ENCODE measurements around the gene CCDC179.

Gene CCDC179

GRCh38 chr11:22859756-22860155 lies 518 bp downstream of the CCDC179 start:
- Histone ChIP-seq H3K27me3 (no peaks in the 10 kb centered on the region), H3K36me3 (no peaks in the 10 kb centered on the region), H3K9me3 (no peaks in the 10 kb centered on the region), H3K4me3 (ENCODE audit: low read depth, low read length) (no peak overlapping the region), H3K4me1 (no peaks in the 10 kb centered on the region)
- TF ChIP-seq CTCF (IDR thresholded peaks at IDR 0.05; ENCODE audit: low read depth, low read length) = no peak
- no peak for DNase-seq

DNA sequence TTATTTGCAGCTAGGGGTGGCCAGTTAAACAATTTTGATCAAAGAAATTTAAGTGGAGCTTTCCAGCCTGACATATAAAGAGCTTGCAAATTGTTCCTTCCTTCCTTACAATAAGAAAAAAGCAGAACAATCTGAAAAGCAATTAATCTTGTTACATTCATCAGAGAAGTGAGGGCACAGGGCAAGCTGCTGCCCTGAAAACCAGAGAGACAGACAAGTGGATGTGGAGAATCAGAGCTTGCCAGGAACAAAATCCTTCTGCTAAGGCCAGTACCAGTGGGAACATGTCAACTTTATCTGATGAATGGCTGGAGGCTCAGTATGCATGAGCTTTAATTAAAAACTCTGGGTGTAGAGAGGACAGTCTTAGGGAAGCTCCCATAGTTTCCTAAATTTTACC lies 8.8 kb downstream of the CCDC179 start:
- H3K27me3 ChIP-seq = no peaks in the 10 kb centered on the region
- no peaks in the 10 kb centered on the region for H3K4me1 ChIP-seq
- no peak overlapping the region for H3K4me3 ChIP-seq (ENCODE audit: low read depth, low read length)
- no peaks in the 10 kb centered on the region for H3K9me3 ChIP-seq
- H3K36me3 ChIP-seq = no peaks in the 10 kb centered on the region
- no peak for TF ChIP-seq CTCF (IDR thresholded peaks at IDR 0.05; ENCODE audit: low read depth, low read length)
- no peak for DNase-seq

DNA sequence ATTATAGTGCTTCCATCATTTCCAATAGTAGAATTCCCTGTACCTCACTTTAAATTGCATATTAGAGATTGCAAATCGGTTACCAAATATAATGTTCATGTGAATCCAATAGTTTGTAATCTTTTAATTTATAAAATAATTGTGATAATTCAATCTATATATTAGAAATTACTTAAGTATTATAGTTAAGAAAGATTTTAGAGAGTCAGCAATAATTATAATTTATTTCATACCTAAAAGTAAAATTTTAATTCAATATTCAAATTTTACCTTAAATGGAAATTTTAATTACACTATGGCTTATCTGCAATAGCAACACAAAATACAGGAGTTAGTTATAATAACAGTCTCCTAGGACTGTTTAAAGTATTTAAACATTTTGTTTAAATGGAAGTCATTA lies 13.5 kb downstream of the CCDC179 start:
- H3K9me3 ChIP-seq = no peaks in the 10 kb centered on the region
- no peak for TF ChIP-seq CTCF (IDR thresholded peaks at IDR 0.05; ENCODE audit: low read depth, low read length)
- no peaks in the 10 kb centered on the region for H3K27me3 ChIP-seq
- no peaks in the 10 kb centered on the region for H3K4me1 ChIP-seq
- no peak for DNase-seq
- H3K4me3 ChIP-seq (ENCODE audit: low read depth, low read length) = no peak overlapping the region
- no peaks in the 10 kb centered on the region for H3K36me3 ChIP-seq

- Histone ChIP-seq H3K36me3 (no peaks in the 10 kb centered on the region), H3K27me3 (no peaks in the 10 kb centered on the region), H3K9me3 (no peaks in the 10 kb centered on the region), H3K4me3 (ENCODE audit: low read depth, low read length) (no peak overlapping the region), H3K4me1 (no peaks in the 10 kb centered on the region)
- no peak for DNase-seq
- TF ChIP-seq CTCF (IDR thresholded peaks at IDR 0.05; ENCODE audit: low read depth, low read length) = no peak
Observed at GRCh38 chr11:22832315-22833015, 27.8 kb downstream of the CCDC179 start.

- TF ChIP-seq CTCF (IDR thresholded peaks at IDR 0.05; ENCODE audit: low read depth, low read length) = no peak
- no peaks in the 10 kb centered on the region for H3K36me3 ChIP-seq
- H3K4me1 ChIP-seq = no peaks in the 10 kb centered on the region
- H3K4me3 ChIP-seq (ENCODE audit: low read depth, low read length) = no peak overlapping the region
- DNase-seq = no peak
- no peaks in the 10 kb centered on the region for H3K9me3 ChIP-seq
- H3K27me3 ChIP-seq = no peaks in the 10 kb centered on the region
Observed at GRCh38 chr11:22830082-22830414, 30.2 kb downstream of the CCDC179 start.

GRCh38 chr11:22829231-22830081 lies 30.8 kb downstream of the CCDC179 start, which contains the start of gene SVIP:
Gene SVIP (minus strand): TSS chr11:22829801. CDS start chr11:22829748, 53 bp downstream.
- Histone ChIP-seq H3K4me1 (no peaks in the 10 kb centered on the region), H3K4me3 (ENCODE audit: low read depth, low read length) (peak within 1 kb of the TSS; percentile 80), H3K27me3 (no peaks in the 10 kb centered on the region), H3K36me3 (no peaks in the 10 kb centered on the region), H3K9me3 (no peaks in the 10 kb centered on the region)
- TF ChIP-seq CTCF (IDR thresholded peaks at IDR 0.05; ENCODE audit: low read depth, low read length) = peak; percentile 49
- peak; percentile 94 for DNase-seq
